ENCODE data around the gene TMED6.

Gene TMED6

DNA sequence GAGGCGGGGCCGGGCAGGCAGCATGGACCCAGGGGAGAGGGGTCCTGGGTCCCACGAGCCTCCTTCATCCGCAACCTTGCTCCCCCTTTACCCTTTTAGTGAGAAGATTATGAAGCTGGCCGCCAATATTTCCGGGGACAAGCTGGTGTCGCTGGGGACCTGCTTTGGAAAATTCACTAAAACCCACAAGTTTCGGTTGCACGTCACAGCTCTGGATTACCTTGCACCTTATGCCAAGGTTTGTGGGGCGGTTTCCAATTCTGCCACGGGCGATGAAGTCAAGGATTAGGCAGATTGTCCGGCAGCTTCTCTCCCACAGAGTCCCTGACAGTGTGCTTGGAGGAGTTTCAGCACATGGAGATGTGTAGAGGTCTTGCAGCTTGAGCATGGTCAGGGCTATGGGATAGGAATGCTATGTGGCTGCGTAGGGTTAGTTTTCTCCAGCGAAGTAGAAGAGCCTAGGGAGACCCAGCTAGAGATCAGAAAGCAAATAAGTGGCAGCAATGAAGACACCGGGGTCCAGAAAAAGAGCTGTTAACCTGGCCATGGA lies 11.4 kb downstream of the TMED6 start:
- H3K36me3 ChIP-seq: peaks cover 49% of the 10 kb centered on the region

DNA sequence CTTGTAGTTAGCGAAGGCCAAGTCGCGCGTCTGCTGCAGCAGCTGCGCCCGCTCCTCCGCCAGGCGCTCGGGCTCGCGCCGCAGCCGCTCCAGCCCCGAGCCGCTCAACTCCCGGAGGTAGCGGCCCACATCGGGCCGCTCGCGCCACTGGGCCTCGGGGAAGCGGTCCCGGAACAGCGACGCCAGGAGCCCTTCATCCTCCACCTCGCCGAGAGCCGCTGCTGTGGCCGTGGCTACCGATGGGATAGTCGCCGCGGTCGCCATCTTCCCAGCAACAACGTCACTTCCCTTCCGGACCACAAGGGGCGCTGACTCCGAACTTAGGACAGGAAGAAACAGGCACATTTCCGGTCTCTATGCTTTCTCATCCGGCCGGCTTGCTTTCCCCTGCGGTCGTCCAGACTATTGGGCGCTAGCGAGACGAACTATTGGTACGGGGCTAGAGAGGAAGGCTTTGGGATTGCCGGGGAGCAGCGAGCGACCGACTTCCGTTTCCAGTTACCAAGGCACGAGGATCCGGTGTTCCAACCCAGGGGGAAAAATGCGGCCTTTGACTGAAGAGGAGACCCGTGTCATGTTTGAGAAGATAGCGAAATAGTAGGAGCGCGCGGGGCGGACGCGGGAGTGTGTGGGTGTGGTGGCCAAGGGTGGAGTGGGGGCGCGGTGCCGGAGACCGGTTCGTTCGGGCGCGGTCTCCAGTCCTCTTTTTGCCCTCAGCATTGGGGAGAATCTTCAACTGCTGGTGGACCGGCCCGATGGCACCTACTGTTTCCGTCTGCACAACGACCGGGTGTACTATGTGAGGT lies 12.1 kb downstream of the TMED6 start, which contains the start of the genes COG8 and NIP7:
COG8 (minus strand) TSS at position 276 of the 806 bp plus-strand sequence; CDS start at position 264, 12 bp downstream.
NIP7 (plus strand) TSS at position 484 of the 806 bp plus-strand sequence; CDS start at position 542, 58 bp downstream.
- Histone ChIP-seq H3K4me3 (ENCODE audit: low read depth, low read length) (peak within 1 kb of the TSS; percentile 99), H3K27me3 (no peaks in the 10 kb centered on the region), H3K36me3 (peaks cover 54% of the 10 kb centered on the region), H3K9me3 (no peaks in the 10 kb centered on the region), H3K4me1 (peaks cover 2% of the 10 kb centered on the region; the same call in 1 of the 2 replicates)
- peak; percentile 96 for DNase-seq
- TF ChIP-seq, protein P1, sequence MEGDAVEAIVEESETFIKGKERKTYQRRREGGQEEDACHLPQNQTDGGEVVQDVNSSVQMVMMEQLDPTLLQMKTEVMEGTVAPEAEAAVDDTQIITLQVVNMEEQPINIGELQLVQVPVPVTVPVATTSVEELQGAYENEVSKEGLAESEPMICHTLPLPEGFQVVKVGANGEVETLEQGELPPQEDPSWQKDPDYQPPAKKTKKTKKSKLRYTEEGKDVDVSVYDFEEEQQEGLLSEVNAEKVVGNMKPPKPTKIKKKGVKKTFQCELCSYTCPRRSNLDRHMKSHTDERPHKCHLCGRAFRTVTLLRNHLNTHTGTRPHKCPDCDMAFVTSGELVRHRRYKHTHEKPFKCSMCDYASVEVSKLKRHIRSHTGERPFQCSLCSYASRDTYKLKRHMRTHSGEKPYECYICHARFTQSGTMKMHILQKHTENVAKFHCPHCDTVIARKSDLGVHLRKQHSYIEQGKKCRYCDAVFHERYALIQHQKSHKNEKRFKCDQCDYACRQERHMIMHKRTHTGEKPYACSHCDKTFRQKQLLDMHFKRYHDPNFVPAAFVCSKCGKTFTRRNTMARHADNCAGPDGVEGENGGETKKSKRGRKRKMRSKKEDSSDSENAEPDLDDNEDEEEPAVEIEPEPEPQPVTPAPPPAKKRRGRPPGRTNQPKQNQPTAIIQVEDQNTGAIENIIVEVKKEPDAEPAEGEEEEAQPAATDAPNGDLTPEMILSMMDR (IDR thresholded peaks at IDR 0.05; ENCODE audit: low read depth, low read length): peak; percentile 75

More for the DNA sequence above, 11.4 kb downstream of the TMED6 start:
- DNase-seq: no peak
- Histone ChIP-seq H3K9me3 (no peaks in the 10 kb centered on the region), H3K4me3 (ENCODE audit: low read depth, low read length) (peak overlapping the region; percentile 99), H3K4me1 (peaks cover 2% of the 10 kb centered on the region; the same call in 1 of the 2 replicates), H3K27me3 (no peaks in the 10 kb centered on the region)
- TF ChIP-seq, protein P1 (IDR thresholded peaks at IDR 0.05; ENCODE audit: low read depth, low read length): no peak

DNA sequence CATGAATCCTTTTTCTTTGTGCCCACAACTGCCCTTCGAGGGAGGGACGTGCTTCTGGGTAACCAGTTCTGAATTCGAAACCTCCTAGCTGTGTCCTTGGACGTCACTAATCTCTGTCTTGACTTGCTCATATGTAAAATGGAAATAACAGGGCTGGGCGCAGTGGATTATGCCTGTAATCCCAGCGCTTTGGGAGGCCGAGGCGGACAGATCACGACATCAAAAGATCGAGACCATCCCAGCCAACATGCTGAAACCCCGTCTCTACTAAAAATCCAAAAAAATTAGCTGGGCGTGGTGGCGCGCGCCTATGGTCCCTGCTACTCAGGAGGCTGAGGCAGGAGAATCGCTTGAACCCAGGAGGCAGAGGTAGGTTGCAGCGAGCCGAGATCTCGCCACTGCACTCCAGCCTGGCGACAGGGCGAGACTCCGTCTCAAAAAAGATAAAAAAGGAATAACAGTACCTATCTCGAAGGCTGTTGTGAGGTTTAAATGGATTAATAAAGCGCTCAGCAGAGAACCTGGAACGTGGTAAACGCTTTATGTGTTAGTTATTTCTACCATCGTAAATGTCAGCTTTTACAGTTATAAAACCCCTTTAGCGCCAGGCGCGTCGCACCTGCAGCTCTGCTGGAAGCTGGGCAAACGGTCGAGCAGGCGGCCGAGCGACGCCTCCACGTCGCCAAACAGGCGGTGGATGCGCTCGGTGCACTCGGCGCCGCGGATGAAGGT lies 12.9 kb downstream of the TMED6 start:
- DNase-seq: no peak
- peaks cover 54% of the 10 kb centered on the region for H3K36me3 ChIP-seq
- no peaks in the 10 kb centered on the region for H3K27me3 ChIP-seq
- H3K4me1 ChIP-seq: peaks cover 2% of the 10 kb centered on the region; the same call in 1 of the 2 replicates
- H3K9me3 ChIP-seq: no peaks in the 10 kb centered on the region
- H3K4me3 ChIP-seq (ENCODE audit: low read depth, low read length): peak overlapping the region; percentile 99
- TF ChIP-seq, protein P1 (IDR thresholded peaks at IDR 0.05; ENCODE audit: low read depth, low read length): no peak

DNA sequence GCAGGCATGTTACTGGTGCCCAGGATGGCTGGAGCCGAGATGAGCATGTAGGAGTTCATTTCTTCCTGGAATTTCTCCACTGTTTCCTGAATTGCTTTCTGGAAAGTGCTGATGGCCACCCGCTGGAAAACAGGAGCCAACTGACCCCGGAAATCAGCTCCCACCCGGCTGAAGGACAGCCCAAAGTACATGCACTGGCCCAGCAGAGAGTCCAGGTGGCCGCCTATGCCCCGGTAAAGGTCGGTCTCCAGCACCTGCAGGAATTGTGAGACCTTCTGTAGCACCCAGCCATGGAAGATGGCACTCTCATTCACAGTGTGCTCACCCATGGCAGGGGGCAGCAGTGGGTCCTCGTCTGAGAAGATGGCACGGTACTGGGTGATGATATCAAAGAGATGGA lies 16.9 kb downstream of the TMED6 start:
- Histone ChIP-seq H3K4me3 (ENCODE audit: low read depth, low read length) (no peak overlapping the region), H3K4me1 (no peaks in the 10 kb centered on the region), H3K9me3 (no peaks in the 10 kb centered on the region), H3K36me3 (peaks cover 51% of the 10 kb centered on the region), H3K27me3 (no peaks in the 10 kb centered on the region)
- DNase-seq: no peak
- TF ChIP-seq, protein P1 (IDR thresholded peaks at IDR 0.05; ENCODE audit: low read depth, low read length): no peak

DNA sequence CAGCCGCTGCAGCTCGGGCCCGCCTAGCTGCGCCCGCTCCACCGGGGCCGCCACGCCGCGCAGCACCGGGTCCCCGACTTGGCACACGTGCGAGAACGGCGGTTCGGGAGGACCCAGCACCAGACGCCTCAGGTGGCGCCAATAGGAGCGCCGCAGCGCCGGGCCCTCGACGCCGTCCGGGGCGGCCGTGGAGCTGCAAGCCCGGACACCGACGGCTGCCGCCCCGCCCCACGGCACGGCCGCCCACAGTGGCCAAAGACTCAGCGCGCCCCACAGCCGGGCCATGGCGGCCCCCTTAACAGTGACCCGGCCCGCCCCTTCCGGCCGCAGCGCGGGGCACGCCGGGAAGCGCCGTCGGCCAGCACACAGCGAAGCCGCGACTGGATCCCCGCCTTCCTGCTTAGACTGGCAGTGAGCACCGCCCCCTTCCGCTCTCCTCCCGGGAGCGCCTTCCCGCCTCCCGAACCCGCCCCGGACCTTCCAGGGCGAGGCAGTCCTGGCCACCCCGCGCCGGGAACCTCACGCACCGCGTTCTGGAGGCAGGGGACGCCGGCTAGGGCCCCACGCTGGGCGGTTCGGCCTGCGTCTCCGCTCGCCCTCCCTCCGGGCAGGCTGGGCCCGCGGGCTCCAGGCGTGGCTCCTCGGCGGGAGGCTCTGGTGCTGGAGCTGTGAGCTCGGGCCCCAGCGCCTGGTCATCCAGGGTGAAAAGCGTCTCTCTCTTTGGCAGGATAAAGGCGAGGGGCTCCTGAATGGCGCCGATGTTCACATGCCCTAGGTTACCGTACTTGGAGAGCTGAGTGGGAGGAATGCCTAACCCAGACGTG lies 21.1 kb downstream of the TMED6 start, which contains the start of gene PDF:
PDF (minus strand) TSS at position 303 of the 824 bp plus-strand sequence; CDS start at position 285, 18 bp downstream.
- peak; percentile 97 for DNase-seq
- no peaks in the 10 kb centered on the region for H3K27me3 ChIP-seq
- H3K4me3 ChIP-seq (ENCODE audit: low read depth, low read length): peak within 1 kb of the TSS; percentile 91
- H3K9me3 ChIP-seq: no peaks in the 10 kb centered on the region
- no peaks in the 10 kb centered on the region for H3K4me1 ChIP-seq
- TF ChIP-seq, protein P1 (IDR thresholded peaks at IDR 0.05; ENCODE audit: low read depth, low read length): no peak
- peaks cover 73% of the 10 kb centered on the region for H3K36me3 ChIP-seq
